Measurements from ENCODE around the gene WNT1. TPM values are rescaled to one million over a fixed set of nuclear protein-coding genes. Genes with fewer than 3 reads are reported as not detected.

WNT1 gene
- total RNA-seq, 2 experiments from 2014 or later, result not detected

- H3K9me3 Mint-ChIP-seq, result no peaks in the 10 kb centered on the region
- DNase-seq, result no peak
- H3K36me3 Mint-ChIP-seq, result no peaks in the 10 kb centered on the region
- H3K4me1 Mint-ChIP-seq, result peaks cover 33% of the 10 kb centered on the region
- peak overlapping the region; percentile 43 for H3K27ac Mint-ChIP-seq
- H3K27me3 Mint-ChIP-seq, result peaks cover 58% of the 10 kb centered on the region
- H3K4me3 Mint-ChIP-seq, result peak overlapping the region; percentile 38
These were observed 7.3 kb upstream of the WNT1 start for GRCh38 chr12:48970702-48971334.

GRCh38 chr12:48972213-48972951 lies 5.7 kb upstream of the WNT1 start:
- DNase-seq, result peak; percentile 64
- Mint-ChIP-seq H3K4me3 (no peak overlapping the region), H3K36me3 (no peaks in the 10 kb centered on the region), H3K27me3 (peaks cover 74% of the 10 kb centered on the region), H3K4me1 (peaks cover 37% of the 10 kb centered on the region), H3K9me3 (no peaks in the 10 kb centered on the region), H3K27ac (no peak overlapping the region)

GRCh38 chr12:48972952-48973483 lies 5.1 kb upstream of the WNT1 start:
- Mint-ChIP-seq H3K27me3 (peaks cover 79% of the 10 kb centered on the region), H3K27ac (no peak overlapping the region), H3K4me1 (peaks cover 42% of the 10 kb centered on the region), H3K4me3 (no peak overlapping the region), H3K36me3 (no peaks in the 10 kb centered on the region), H3K9me3 (no peaks in the 10 kb centered on the region)
- no peak for DNase-seq

GRCh38 chr12:48973531-48973930 lies 4.6 kb upstream of the WNT1 start:
- no peak for DNase-seq
- H3K27ac Mint-ChIP-seq, result no peak overlapping the region
- H3K4me1 Mint-ChIP-seq, result peaks cover 40% of the 10 kb centered on the region
- H3K36me3 Mint-ChIP-seq, result no peaks in the 10 kb centered on the region
- no peak overlapping the region for H3K4me3 Mint-ChIP-seq
- no peaks in the 10 kb centered on the region for H3K9me3 Mint-ChIP-seq
- peaks cover 79% of the 10 kb centered on the region for H3K27me3 Mint-ChIP-seq

GRCh38 chr12:48973941-48974673 lies 4.0 kb upstream of the WNT1 start:
- Mint-ChIP-seq H3K4me3 (no peak overlapping the region), H3K9me3 (no peaks in the 10 kb centered on the region), H3K27me3 (peaks cover 85% of the 10 kb centered on the region), H3K36me3 (no peaks in the 10 kb centered on the region), H3K27ac (no peak overlapping the region), H3K4me1 (peaks cover 41% of the 10 kb centered on the region)
- peak; percentile 49 for DNase-seq

GRCh38 chr12:48977290-48978281 lies 536 bp upstream of the WNT1 start:
- Mint-ChIP-seq H3K9me3 (no peaks in the 10 kb centered on the region), H3K27me3 (peaks cover 92% of the 10 kb centered on the region), H3K27ac (peak overlapping the region; percentile 23), H3K4me1 (peaks cover 47% of the 10 kb centered on the region), H3K4me3 (peak overlapping the region; percentile 36), H3K36me3 (no peaks in the 10 kb centered on the region)
- peak; percentile 90 for DNase-seq

GRCh38 chr12:48978741-48979601 lies 849 bp downstream of the WNT1 start:
- DNase-seq, result no peak
- Mint-ChIP-seq H3K4me1 (peaks cover 42% of the 10 kb centered on the region), H3K27me3 (peaks cover 90% of the 10 kb centered on the region), H3K4me3 (peak overlapping the region; percentile 70), H3K36me3 (no peaks in the 10 kb centered on the region), H3K9me3 (no peaks in the 10 kb centered on the region), H3K27ac (peak overlapping the region; percentile 30)

- H3K4me1 Mint-ChIP-seq, result peaks cover 42% of the 10 kb centered on the region
These were observed 1.7 kb downstream of the WNT1 start for GRCh38 chr12:48979602-48980388.

GRCh38 chr12:48980389-48980952 lies 2.3 kb downstream of the WNT1 start:
- H3K27ac Mint-ChIP-seq, result peak overlapping the region; percentile 17
- DNase-seq, result peak; percentile 42
- H3K9me3 Mint-ChIP-seq, result no peaks in the 10 kb centered on the region
- H3K36me3 Mint-ChIP-seq, result no peaks in the 10 kb centered on the region
- H3K4me1 Mint-ChIP-seq, result peaks cover 42% of the 10 kb centered on the region
- H3K27me3 Mint-ChIP-seq, result peaks cover 83% of the 10 kb centered on the region
- H3K4me3 Mint-ChIP-seq, result peak overlapping the region; percentile 70

More at GRCh38 chr12:48979602-48980388, 1.7 kb downstream of the WNT1 start:
- DNase-seq, result no peak
- peak overlapping the region; percentile 70 for H3K4me3 Mint-ChIP-seq
- H3K27me3 Mint-ChIP-seq, result peaks cover 86% of the 10 kb centered on the region
- H3K9me3 Mint-ChIP-seq, result no peaks in the 10 kb centered on the region
- no peaks in the 10 kb centered on the region for H3K36me3 Mint-ChIP-seq
- H3K27ac Mint-ChIP-seq, result peak overlapping the region; percentile 17

GRCh38 chr12:48980953-48981756 lies 3.0 kb downstream of the WNT1 start:
- H3K27ac Mint-ChIP-seq, result peak overlapping the region; percentile 22
- H3K9me3 Mint-ChIP-seq, result no peaks in the 10 kb centered on the region
- DNase-seq, result peak; percentile 35
- no peaks in the 10 kb centered on the region for H3K36me3 Mint-ChIP-seq
- H3K4me3 Mint-ChIP-seq, result peak overlapping the region; percentile 70
- peaks cover 76% of the 10 kb centered on the region for H3K27me3 Mint-ChIP-seq
- peaks cover 42% of the 10 kb centered on the region for H3K4me1 Mint-ChIP-seq

- no peaks in the 10 kb centered on the region for H3K9me3 Mint-ChIP-seq
- no peaks in the 10 kb centered on the region for H3K36me3 Mint-ChIP-seq
- DNase-seq, result no peak
- peaks cover 42% of the 10 kb centered on the region for H3K4me1 Mint-ChIP-seq
- H3K4me3 Mint-ChIP-seq, result peak overlapping the region; percentile 33
- peaks cover 73% of the 10 kb centered on the region for H3K27me3 Mint-ChIP-seq
- H3K27ac Mint-ChIP-seq, result peak overlapping the region; percentile 22
These were observed 3.6 kb downstream of the WNT1 start for GRCh38 chr12:48981757-48982157.

Measured in activated naive CD8-positive, alpha-beta T cell treated with anti-CD3 and anti-CD28 coated beads for 36 hours (primary cell).